GM10266 (cell line): ENCODE results near the gene LMAN1L.

Source experiments
- DNase-seq: peaks from one replicate; pipeline ENCODE4 v3.0.0; 2012; ENCODE audit errors: extremely low spot score
- CTCF ChIP-seq: IDR thresholded peaks from 2 replicates; pipeline ENCODE4 v1.5.1; 2012; ENCODE audit warnings: mild to moderate bottlenecking, low read depth; ENCODE audit not compliant: control insufficient read depth, insufficient read depth; ENCODE audit errors: missing control alignments

LMAN1L gene

GRCh38 chr15:74770211-74770903 is 42.3 kb upstream of the LMAN1L start:
- TF ChIP-seq CTCF: no peak
- DNase-seq: no peak

- DNase-seq: no peak
- TF ChIP-seq CTCF: no peak
Measured at GRCh38 chr15:74773329-74773728, 39.3 kb upstream of the LMAN1L start.

DNA sequence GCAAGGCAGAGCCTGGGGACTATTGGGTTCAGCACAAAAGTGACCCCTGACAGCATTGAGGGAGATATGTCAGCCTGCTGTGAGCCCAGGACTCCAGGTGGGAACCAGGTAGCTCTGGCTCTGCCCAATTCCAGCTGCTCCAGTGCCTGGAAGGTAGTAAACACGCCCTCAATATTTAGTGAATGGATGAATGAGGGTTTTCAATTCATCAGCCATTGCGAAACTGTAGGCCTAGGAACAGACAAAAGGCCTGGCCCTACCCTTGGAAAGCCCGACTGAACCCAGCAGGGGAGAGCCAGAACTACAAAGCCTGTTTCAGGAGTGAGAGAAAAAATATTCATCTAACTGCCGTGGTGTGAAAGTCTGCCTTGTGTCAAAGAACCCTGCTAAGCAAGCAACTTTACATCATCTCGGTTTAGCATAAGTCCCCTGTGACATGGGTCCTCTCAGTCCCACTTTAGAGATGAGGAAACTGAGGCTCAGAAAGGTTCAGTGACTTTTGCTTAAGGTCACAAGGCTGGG is 38.8 kb upstream of the LMAN1L start:
- TF ChIP-seq CTCF: no peak
- DNase-seq: no peak

GRCh38 chr15:74775132-74775562 is 37.5 kb upstream of the LMAN1L start:
- no peak for DNase-seq
- TF ChIP-seq CTCF: no peak

DNA sequence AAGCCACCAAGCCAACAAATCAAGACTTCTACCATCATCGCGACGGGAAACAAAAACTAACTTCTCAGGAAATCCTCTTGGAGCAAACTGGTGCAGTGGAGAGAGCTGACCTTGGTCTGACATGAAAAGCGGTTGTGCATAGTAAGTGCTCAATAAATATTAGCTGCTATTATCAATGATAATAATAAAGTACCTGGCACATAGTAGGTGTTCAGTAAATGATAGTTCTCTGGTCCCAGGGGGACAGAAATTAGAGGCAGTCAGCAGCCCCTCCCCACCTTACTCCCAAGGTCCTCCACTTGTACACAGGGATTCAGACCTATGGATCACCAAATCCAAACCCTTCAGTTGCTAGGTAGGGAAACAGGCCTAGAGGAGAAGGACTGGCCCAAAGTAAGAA is 36.7 kb upstream of the LMAN1L start:
- no peak for DNase-seq
- TF ChIP-seq CTCF: no peak

DNA sequence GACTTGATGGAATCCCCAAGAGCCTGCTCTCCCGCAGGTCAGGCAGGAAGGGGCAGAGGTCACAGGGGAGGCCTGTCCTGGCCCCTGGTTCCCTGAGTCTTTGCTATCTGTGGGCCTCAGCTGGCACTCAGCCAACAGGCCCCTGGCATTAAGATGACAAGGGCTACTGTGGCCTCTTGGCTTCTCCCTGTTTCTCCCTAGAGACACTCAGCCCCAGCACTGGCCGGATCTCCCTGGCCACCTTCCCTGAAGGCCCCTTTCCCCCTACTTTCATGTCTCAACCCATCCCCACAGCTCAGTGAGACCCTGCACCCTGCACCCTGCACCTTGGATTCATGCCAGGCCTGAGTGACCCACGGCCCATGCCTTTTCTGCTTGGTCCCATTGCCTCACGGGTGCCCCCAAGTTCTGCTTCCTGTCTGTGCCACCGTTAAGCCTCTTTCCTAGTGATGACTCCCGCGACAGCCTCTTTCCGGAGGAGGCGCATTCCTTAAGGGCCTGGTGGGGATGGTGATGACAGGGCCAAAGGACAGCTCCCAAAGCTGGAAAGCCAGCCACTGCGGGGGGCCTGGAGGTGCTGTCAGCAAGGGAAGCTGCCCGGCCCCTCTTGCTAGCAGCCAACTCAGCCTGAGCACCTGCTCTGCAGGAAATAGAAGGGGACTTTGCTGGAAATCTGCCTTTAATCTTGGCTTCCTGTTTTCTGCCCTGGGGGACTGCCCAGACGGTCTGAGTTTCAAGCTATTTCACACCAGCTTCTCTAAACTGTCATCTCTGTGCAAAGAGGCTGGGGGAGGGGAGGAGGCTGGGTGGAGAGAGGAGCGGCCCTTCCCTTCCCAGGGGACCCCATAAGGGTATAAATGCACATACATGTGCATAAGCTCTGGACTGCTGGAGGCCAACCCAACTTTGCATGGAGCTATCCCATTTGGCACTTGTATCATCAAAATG is 35.5 kb upstream of the LMAN1L start:
- no peak for TF ChIP-seq CTCF
- peak; percentile 85 for DNase-seq
